22Rv1 (cell line): ENCODE measurements around the gene TCF4.

Source experiments
- H3K27ac ChIP-seq: fragments of 450-650 bp; 2 replicates; pipeline ENCODE4 v1.5.1; 2017
- ZFX ChIP-seq: fragments of 450-650 bp; IDR thresholded peaks from 2 replicates; pipeline ENCODE4 v1.6.1; 2017; ENCODE audit warnings: antibody characterized with exemption, borderline replicate concordance
- TF ChIP-seq, protein P1 (sequence below): fragments of 450-650 bp; IDR thresholded peaks from 2 replicates; pipeline ENCODE4 v1.5.1; 2017; ENCODE audit warnings: mild to moderate bottlenecking

TCF4 gene

DNA sequence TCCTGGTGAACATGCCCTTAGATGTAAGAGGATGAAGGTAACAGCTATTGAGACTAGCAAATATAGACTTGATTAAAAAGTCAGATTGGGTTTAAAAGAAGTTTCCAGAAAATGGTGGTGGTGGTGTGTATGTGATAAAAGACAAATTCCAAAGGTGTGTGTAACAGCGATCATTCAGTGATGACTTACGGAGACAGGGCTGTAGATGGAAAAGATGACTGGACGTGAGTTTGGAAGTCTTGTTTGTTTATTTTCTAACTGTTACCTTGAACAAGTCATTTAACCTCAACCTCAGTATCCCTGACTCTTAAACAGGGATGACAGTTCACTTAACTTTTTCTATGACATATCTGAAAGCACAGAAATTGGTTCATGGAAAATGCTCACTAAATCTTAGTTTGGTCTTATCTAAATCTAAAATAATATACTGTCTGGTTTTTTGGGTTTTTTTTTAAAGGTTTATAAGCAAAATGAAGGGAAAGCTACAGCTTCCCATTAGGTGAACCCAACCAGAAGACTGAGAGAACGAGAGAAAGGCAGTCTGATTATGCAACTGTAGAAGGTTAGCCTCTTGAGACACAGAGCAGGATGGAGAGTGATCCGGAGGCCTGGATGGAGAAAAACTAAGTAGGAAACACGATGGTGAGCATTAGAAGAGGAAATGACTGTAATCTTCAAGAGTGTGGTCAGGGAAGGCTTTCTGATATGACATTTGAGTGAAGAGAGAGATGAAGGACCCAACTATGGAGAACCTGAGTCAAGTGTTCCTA is 71.9 kb downstream of the TCF4 start:
- no peak overlapping the region for H3K27ac ChIP-seq

DNA sequence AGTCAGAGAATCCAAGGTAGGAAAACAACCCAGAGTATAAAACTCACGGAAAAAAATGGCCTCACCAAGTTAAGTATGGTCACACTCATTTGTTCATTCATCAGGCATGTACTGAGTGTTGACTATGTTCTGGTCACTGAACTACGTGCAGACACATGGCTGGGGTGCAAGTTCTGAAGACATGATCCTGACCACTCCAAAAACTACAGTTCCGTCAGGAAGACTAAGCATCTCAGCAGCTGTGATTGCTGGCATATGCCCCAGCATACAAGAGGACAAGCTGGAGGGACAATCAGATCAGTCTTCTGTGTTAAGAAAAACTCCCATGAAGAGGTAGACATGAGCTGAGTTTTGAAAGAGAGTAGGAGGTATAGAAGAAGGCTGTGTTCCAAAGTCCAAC is 72.8 kb downstream of the TCF4 start:
- no peak overlapping the region for H3K27ac ChIP-seq
- TF ChIP-seq ZFX: no peak
- TF ChIP-seq, protein P1, sequence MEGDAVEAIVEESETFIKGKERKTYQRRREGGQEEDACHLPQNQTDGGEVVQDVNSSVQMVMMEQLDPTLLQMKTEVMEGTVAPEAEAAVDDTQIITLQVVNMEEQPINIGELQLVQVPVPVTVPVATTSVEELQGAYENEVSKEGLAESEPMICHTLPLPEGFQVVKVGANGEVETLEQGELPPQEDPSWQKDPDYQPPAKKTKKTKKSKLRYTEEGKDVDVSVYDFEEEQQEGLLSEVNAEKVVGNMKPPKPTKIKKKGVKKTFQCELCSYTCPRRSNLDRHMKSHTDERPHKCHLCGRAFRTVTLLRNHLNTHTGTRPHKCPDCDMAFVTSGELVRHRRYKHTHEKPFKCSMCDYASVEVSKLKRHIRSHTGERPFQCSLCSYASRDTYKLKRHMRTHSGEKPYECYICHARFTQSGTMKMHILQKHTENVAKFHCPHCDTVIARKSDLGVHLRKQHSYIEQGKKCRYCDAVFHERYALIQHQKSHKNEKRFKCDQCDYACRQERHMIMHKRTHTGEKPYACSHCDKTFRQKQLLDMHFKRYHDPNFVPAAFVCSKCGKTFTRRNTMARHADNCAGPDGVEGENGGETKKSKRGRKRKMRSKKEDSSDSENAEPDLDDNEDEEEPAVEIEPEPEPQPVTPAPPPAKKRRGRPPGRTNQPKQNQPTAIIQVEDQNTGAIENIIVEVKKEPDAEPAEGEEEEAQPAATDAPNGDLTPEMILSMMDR: no peak

More for the DNA sequence above, 71.9 kb downstream of the TCF4 start:
- TF ChIP-seq, protein P1: no peak

DNA sequence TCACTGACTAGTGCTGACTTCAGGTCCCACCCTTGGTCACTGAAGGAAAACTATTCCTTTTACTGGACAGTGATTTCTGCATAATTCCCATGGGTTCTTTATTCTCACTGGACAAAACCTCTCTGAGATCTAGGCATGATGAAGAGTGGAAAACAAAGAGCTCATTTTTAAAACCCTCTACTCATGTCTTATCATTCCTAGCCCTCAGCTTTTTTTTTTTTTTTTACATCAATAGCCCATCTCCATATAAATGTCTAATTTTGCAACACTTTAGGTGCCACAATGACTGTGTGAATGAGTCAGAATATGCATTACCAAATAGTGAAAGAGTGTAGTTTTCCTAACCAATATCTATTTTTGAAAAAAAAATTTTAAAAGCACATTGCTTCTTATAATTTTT is 74.8 kb downstream of the TCF4 start:
- no peak overlapping the region for H3K27ac ChIP-seq
- TF ChIP-seq, protein P1: no peak
- no peak for TF ChIP-seq ZFX

DNA sequence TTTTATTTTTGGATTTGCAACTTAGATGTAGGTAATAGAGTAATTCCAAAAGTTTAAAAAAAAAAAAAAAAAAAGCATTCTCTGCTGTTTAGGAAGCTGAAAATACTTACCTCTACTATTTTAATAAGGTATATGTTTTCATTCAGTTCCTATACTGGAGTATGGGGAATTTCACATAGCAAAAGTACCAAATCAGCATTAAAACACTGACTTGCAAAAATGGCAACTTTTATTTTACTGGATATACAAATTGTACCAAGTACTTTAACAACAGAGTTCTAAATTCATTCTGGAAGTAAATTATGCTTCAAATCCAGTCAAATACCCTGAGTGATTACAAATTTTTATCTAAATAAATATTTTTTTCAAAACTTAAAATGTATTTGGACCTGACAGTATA is 76.7 kb downstream of the TCF4 start:
- H3K27ac ChIP-seq: no peak overlapping the region
- no peak for TF ChIP-seq ZFX
- TF ChIP-seq, protein P1: no peak

DNA sequence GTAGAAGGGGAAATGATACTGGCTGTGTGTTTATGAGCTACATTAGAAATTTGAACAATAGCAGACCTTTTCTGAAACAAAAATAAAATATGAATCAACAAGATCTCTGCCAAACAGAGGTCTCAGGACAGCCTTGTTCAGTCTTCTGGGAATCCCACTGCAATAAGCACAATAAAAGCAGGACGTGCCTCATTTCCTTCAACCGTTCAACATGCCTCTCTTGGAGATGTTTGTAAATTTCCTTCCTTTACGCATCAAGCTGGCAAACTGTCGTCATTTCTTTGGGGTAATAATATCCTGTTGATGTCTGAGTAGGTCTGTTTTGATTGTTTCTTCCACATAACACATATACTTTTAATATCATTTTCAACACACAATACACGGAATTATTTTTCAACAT is 77.2 kb downstream of the TCF4 start:
- H3K27ac ChIP-seq: no peak overlapping the region
- TF ChIP-seq ZFX: no peak
- TF ChIP-seq, protein P1: no peak

DNA sequence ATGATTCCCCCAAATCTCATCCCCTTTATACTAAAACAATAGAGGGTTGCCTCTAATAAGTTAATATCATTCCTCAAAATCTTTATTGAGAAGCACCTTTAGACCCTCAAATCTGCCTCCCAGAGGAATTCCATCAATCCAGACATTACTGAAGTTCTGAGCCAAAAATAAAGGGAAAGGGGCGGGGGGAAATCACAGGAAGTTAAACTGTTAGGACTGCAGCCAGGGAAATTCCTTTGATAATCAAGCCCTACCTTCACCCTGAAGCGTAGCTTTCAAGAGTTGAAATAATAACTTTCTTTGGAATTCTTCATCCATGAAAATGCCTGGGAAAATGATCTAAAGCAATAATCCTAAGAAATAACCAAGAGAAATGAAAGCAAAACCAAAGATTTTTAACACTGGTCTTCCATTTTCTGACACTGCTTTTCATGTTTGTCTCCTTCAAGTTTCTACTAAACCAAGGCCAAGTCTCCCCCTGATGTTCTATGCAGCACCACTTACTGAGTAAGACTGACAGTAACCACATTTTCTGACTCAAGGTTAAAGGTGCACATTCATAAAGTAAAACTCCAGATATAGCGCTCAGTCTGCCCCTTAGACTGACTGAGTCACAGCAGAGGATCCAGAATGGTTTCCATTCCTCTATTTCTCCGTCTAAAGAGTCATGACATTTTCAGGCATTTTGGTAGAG is 78.2 kb downstream of the TCF4 start:
- TF ChIP-seq ZFX: no peak
- TF ChIP-seq, protein P1: no peak
- no peak overlapping the region for H3K27ac ChIP-seq

DNA sequence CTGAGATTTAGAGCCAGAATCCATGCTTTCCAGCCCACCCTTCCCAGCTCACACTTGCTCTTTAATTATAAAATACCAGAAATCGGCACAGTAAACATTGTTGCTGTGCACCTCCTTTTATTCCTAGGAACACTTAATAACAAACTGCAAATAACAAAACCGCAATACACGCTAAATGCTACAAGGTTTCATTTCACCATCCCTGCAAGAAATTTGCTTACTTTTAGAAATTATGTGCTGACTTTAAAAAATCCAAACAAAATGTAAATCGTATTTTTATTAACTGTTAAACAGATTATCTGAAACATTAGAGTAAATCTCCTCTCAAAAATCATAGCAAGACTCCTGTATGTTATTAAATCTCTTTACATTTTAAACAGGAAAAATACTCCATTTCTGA is 79.3 kb downstream of the TCF4 start:
- no peak overlapping the region for H3K27ac ChIP-seq

More for the DNA sequence above, 79.3 kb downstream of the TCF4 start:
- TF ChIP-seq ZFX: no peak
- TF ChIP-seq, protein P1: no peak
